Glutamatergic neuron (in vitro differentiated cells): Measurements from ENCODE around the gene HNF4A. TPM values are rescaled to one million over a fixed set of nuclear protein-coding genes. Genes with fewer than 3 reads are reported as not detected.

Source experiments
- DNase-seq: peaks from one replicate; pipeline ENCODE4 v3.0.0; 2022
- H3K27ac Mint-ChIP-seq: one replicate; pipeline ENCODE4 v1.8.0; 2020; ENCODE audit warnings: mild to moderate bottlenecking, mixed read lengths, inconsistent platforms; ENCODE audit not compliant: unreplicated experiment
- H3K27me3 Mint-ChIP-seq: one replicate; pipeline ENCODE4 v1.8.0; 2020; ENCODE audit warnings: mild to moderate bottlenecking, moderate library complexity, mixed read lengths, inconsistent platforms; ENCODE audit not compliant: unreplicated experiment
- H3K36me3 Mint-ChIP-seq: one replicate; pipeline ENCODE4 v1.8.0; 2020; ENCODE audit warnings: mild to moderate bottlenecking, mixed read lengths, inconsistent platforms; ENCODE audit not compliant: unreplicated experiment
- H3K4me1 Mint-ChIP-seq: one replicate; pipeline ENCODE4 v1.8.0; 2020; ENCODE audit warnings: mild to moderate bottlenecking, low read depth, mixed read lengths, inconsistent platforms; ENCODE audit not compliant: unreplicated experiment
- H3K4me3 Mint-ChIP-seq: one replicate; pipeline ENCODE4 v1.8.0; 2020; ENCODE audit warnings: mild to moderate bottlenecking, mixed read lengths, inconsistent platforms; ENCODE audit not compliant: unreplicated experiment
- H3K9me3 Mint-ChIP-seq: one replicate; pipeline ENCODE4 v1.8.0; 2020; ENCODE audit warnings: mild to moderate bottlenecking, moderate library complexity, mixed read lengths, inconsistent platforms; ENCODE audit not compliant: unreplicated experiment
- CTCF ChIP-seq: fragments of 200-600 bp; sonication (generic); IDR thresholded peaks from one replicate; pipeline ENCODE4 v1.5.0; 2021; ENCODE audit not compliant: partially characterized antibody, unreplicated experiment
- total RNA-seq: library from RNA; stranded (reverse); fragmentation: NEBNext Ultra II Directional; extraction: Animal tissue kit (Norgen Biotek cat#: 25700); gene quantifications from one replicate; pipeline ENCODE4 v1.2.1, GENCODE V29; 2021; ENCODE audit not compliant: unreplicated experiment

Gene HNF4A
- total RNA-seq, 1 donor from 2014 or later = not detected

- no peak overlapping the region for H3K4me3 Mint-ChIP-seq
- no peaks in the 10 kb centered on the region for H3K4me1 Mint-ChIP-seq
- TF ChIP-seq CTCF = no peak
- H3K9me3 Mint-ChIP-seq = no peaks in the 10 kb centered on the region
- H3K27ac Mint-ChIP-seq = no peak overlapping the region
- DNase-seq = no peak
- no peaks in the 10 kb centered on the region for H3K36me3 Mint-ChIP-seq
- H3K27me3 Mint-ChIP-seq = no peaks in the 10 kb centered on the region
These were observed 101.5 kb downstream of the HNF4A start for GRCh38 chr20:44457016-44457415.

GRCh38 chr20:44459271-44459670 is 103.8 kb downstream of the HNF4A start:
- no peak overlapping the region for H3K4me3 Mint-ChIP-seq
- no peak for DNase-seq
- no peaks in the 10 kb centered on the region for H3K4me1 Mint-ChIP-seq
- TF ChIP-seq CTCF = no peak
- H3K27ac Mint-ChIP-seq = no peak overlapping the region
- H3K36me3 Mint-ChIP-seq = no peaks in the 10 kb centered on the region
- H3K27me3 Mint-ChIP-seq = no peaks in the 10 kb centered on the region
- H3K9me3 Mint-ChIP-seq = no peaks in the 10 kb centered on the region

- H3K4me1 Mint-ChIP-seq = no peaks in the 10 kb centered on the region
- no peak overlapping the region for H3K27ac Mint-ChIP-seq
- TF ChIP-seq CTCF = no peak
- H3K36me3 Mint-ChIP-seq = no peaks in the 10 kb centered on the region
- no peak for DNase-seq
- no peaks in the 10 kb centered on the region for H3K27me3 Mint-ChIP-seq
- no peaks in the 10 kb centered on the region for H3K9me3 Mint-ChIP-seq
- H3K4me3 Mint-ChIP-seq = no peak overlapping the region
These were observed 105.3 kb downstream of the HNF4A start for GRCh38 chr20:44460795-44461141.

GRCh38 chr20:44461142-44461802 is 105.8 kb downstream of the HNF4A start:
- no peak for DNase-seq
- H3K4me1 Mint-ChIP-seq = no peaks in the 10 kb centered on the region
- no peak overlapping the region for H3K27ac Mint-ChIP-seq
- H3K4me3 Mint-ChIP-seq = no peak overlapping the region
- TF ChIP-seq CTCF = no peak
- no peaks in the 10 kb centered on the region for H3K9me3 Mint-ChIP-seq
- no peaks in the 10 kb centered on the region for H3K27me3 Mint-ChIP-seq
- no peaks in the 10 kb centered on the region for H3K36me3 Mint-ChIP-seq

GRCh38 chr20:44461803-44462174 is 106.3 kb downstream of the HNF4A start:
- Mint-ChIP-seq H3K27me3 (no peaks in the 10 kb centered on the region), H3K36me3 (no peaks in the 10 kb centered on the region), H3K27ac (no peak overlapping the region), H3K4me3 (no peak overlapping the region), H3K4me1 (no peaks in the 10 kb centered on the region), H3K9me3 (no peaks in the 10 kb centered on the region)
- no peak for DNase-seq
- no peak for TF ChIP-seq CTCF
